Activated naive CD4-positive, alpha-beta T cell treated with anti-CD3 and anti-CD28 coated beads for 36 hours (primary cell): ENCODE results near the gene SEC14L1. TPM values are rescaled to one million over a fixed set of nuclear protein-coding genes. Genes with fewer than 3 reads are reported as not detected.
A peak's percentile ranks its signal among the peaks of the same experiment; 100 is the strongest.
"Not testable (repeated sequence)": the region's sequence is repeated elsewhere in the genome, so short reads cannot be mapped to it uniquely, and the experiment has no call there.

Experiments
- CTCF ChIA-PET: fragments of 350-600 bp; sonication (Branson Sonifier 250); formaldehyde crosslinking; loops from one replicate; lab custom pipeline; 2021; ENCODE audit warnings: antibody characterized with exemption; lab: Charles Lee
- DNase-seq: peaks from one replicate; pipeline ENCODE4 v3.0.0-alpha.2; 2020
- H3K27ac Mint-ChIP-seq: one replicate; pipeline ENCODE4 v1.8.0; 2021; ENCODE audit warnings: mild to moderate bottlenecking, mixed read lengths
- H3K27me3 Mint-ChIP-seq: one replicate; pipeline ENCODE4 v1.8.0; 2021; ENCODE audit warnings: low read depth, mixed read lengths
- H3K36me3 Mint-ChIP-seq: one replicate; pipeline ENCODE4 v1.8.0; 2021; ENCODE audit warnings: low read depth, mixed read lengths
- H3K4me1 Mint-ChIP-seq: one replicate; pipeline ENCODE4 v1.8.0; 2021; ENCODE audit warnings: low read depth, mixed read lengths
- H3K4me3 Mint-ChIP-seq: one replicate; pipeline ENCODE4 v1.8.0; 2021; ENCODE audit warnings: mild to moderate bottlenecking, moderate library complexity, mixed read lengths
- H3K9me3 Mint-ChIP-seq: one replicate; pipeline ENCODE4 v1.8.0; 2021; ENCODE audit warnings: mixed read lengths
- intact Hi-C: fragments of 100-400 bp; cut with micrococcal nuclease; formaldehyde crosslinking; loops from one replicate; pipeline ENCODE4 v1.15.1; 2023
- total RNA-seq, 2 experiments: library from RNA; stranded (reverse); gene quantifications; one replicate each; pipeline ENCODE4 v1.2.3, GENCODE V29; 2021

The SEC14L1 gene
- total RNA-seq, 2 experiments from 2014 or later: 39.6 to 42.5 TPM

DNA sequence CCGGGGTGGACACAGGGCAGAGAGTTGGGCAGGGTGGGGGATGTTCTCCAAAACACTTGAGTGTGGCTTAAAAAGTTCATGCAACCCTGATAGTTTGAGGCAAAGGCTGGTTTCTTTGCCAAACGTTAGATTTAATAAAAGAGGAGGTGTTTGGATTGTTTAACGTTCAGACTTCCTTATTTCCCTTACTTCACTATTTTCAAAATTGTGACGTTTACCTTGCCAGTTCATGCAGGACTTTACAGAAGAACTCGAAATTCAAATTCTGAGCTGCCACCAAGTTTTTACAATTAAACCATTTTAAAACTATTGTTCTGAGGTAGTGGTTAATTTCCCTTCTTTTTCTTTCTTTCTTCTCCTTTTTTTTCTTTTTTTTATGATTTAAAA lies 5.5 kb downstream of the SEC14L1 start:
- Mint-ChIP-seq H3K27ac (no peak overlapping the region), H3K4me3 (no peak overlapping the region), H3K27me3 (no peaks in the 10 kb centered on the region), H3K4me1 (peaks cover 36% of the 10 kb centered on the region), H3K9me3 (no peaks in the 10 kb centered on the region), H3K36me3 (peaks cover 11% of the 10 kb centered on the region)
- no peak for DNase-seq
- CTCF ChIA-PET: interaction anchor here (1.1 kb wide), 1 partner anchor 10 kb away, joined by 7 read pairs; no protein-coding TSS in a partner anchor
- intact Hi-C loops: loop anchor here (10.0 kb wide), 1 partner anchor 299 kb away; no protein-coding TSS in a partner anchor

- peaks cover 11% of the 10 kb centered on the region for H3K36me3 Mint-ChIP-seq
- peak overlapping the region; percentile 52 for H3K4me3 Mint-ChIP-seq
- DNase-seq: no peak
- CTCF ChIA-PET: no interaction called here
- intact Hi-C loops: loop anchor here (10.0 kb wide), 1 partner anchor 298 kb away; no protein-coding TSS in a partner anchor
- H3K27me3 Mint-ChIP-seq: no peaks in the 10 kb centered on the region
- H3K27ac Mint-ChIP-seq: peak overlapping the region; percentile 32
- H3K4me1 Mint-ChIP-seq: peaks cover 34% of the 10 kb centered on the region
- H3K9me3 Mint-ChIP-seq: no peaks in the 10 kb centered on the region
These were observed 6.1 kb downstream of the SEC14L1 start for GRCh38 chr17:77146882-77147281.

- intact Hi-C loops: loop anchor here (10.0 kb wide), 1 partner anchor 297 kb away; no protein-coding TSS in a partner anchor
- Mint-ChIP-seq H3K36me3 (peaks cover 11% of the 10 kb centered on the region), H3K9me3 (no peaks in the 10 kb centered on the region), H3K27ac (no peak overlapping the region), H3K4me3 (no peak overlapping the region), H3K27me3 (no peaks in the 10 kb centered on the region), H3K4me1 (peaks cover 32% of the 10 kb centered on the region)
- CTCF ChIA-PET: interaction anchor here (0.6 kb wide), 1 partner anchor 1070 kb away, joined by 3 read pairs; no protein-coding TSS in a partner anchor
- no peak for DNase-seq
These were observed 6.6 kb downstream of the SEC14L1 start for GRCh38 chr17:77147357-77147801.

DNA sequence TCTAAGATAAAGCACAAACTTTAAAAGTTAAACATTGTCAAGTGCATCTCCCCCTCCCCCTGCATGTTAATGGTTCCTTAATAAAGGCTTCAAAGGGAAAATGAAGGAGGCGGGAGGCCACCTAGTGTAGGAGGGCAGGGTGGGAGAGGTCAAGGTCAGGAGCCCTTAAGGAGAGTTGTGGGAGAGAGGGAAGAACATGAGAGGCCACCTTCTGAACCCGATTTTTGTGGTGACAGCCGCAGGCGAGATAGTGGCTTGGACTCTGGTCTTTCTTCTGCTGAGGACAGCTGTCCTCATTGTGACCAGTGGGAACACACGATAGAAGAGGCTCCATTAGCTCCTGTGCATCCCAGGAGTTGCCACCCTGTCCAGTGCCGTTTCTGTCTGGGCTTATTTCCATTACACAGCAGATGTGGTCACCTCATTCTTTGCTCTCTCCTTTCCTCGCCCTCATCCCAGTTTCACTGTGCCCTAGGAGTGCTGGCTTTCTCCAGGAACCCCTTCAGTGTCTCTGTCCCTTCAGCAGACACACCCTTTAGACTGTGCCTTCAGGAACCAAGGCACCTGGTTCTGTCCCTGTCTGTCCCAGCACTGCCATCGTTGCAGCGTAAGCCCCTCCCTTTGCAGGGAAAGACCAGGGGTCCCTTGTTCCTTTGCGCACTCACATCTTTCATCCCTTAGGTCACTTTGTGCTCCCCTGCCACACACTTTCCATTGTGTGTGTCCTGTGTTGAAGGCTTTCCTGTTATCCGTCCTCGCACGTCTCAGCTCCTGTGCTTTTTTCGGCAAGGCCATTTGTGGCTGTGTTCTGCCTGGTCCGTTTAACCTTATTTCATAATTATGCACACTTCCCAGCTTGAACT lies 7.5 kb downstream of the SEC14L1 start:
- peaks cover 11% of the 10 kb centered on the region for H3K36me3 Mint-ChIP-seq
- intact Hi-C loops: loop anchor here (10.0 kb wide), 1 partner anchor 296 kb away; no protein-coding TSS in a partner anchor
- CTCF ChIA-PET: interaction anchor here (0.6 kb wide), 1 partner anchor 129 kb away, joined by 4 read pairs; no protein-coding TSS in a partner anchor
- no peak for DNase-seq
- H3K4me3 Mint-ChIP-seq: no peak overlapping the region
- H3K27ac Mint-ChIP-seq: no peak overlapping the region
- H3K9me3 Mint-ChIP-seq: no peaks in the 10 kb centered on the region
- peaks cover 27% of the 10 kb centered on the region for H3K4me1 Mint-ChIP-seq
- H3K27me3 Mint-ChIP-seq: no peaks in the 10 kb centered on the region

GRCh38 chr17:77148940-77149510 lies 8.3 kb downstream of the SEC14L1 start:
- no peak overlapping the region for H3K4me3 Mint-ChIP-seq
- peaks cover 28% of the 10 kb centered on the region for H3K4me1 Mint-ChIP-seq
- intact Hi-C loops: loop anchor here (10.0 kb wide), 1 partner anchor 296 kb away; no protein-coding TSS in a partner anchor
- no peaks in the 10 kb centered on the region for H3K9me3 Mint-ChIP-seq
- H3K27me3 Mint-ChIP-seq: no peaks in the 10 kb centered on the region
- CTCF ChIA-PET: no interaction called here
- no peak overlapping the region for H3K27ac Mint-ChIP-seq
- peaks cover 11% of the 10 kb centered on the region for H3K36me3 Mint-ChIP-seq
- DNase-seq: no peak

- no peak overlapping the region for H3K4me3 Mint-ChIP-seq
- H3K27me3 Mint-ChIP-seq: no peaks in the 10 kb centered on the region
- no peak overlapping the region for H3K27ac Mint-ChIP-seq
- intact Hi-C loops: no loop called here
- no peaks in the 10 kb centered on the region for H3K9me3 Mint-ChIP-seq
- CTCF ChIA-PET: no interaction called here
- H3K36me3 Mint-ChIP-seq: peaks cover 11% of the 10 kb centered on the region
- peaks cover 32% of the 10 kb centered on the region for H3K4me1 Mint-ChIP-seq
- no peak for DNase-seq
These were observed 9.4 kb downstream of the SEC14L1 start for GRCh38 chr17:77150196-77150595.

- CTCF ChIA-PET: interaction anchor here (1.3 kb wide), 1 partner anchor 95 kb away, joined by 3 read pairs; no protein-coding TSS in a partner anchor
- Mint-ChIP-seq H3K4me1 (peaks cover 27% of the 10 kb centered on the region), H3K27ac (no peak overlapping the region), H3K36me3 (peaks cover 11% of the 10 kb centered on the region), H3K9me3 (no peaks in the 10 kb centered on the region), H3K4me3 (no peak overlapping the region), H3K27me3 (no peaks in the 10 kb centered on the region)
- no peak for DNase-seq
- intact Hi-C loops: no loop called here
These were observed 10.4 kb downstream of the SEC14L1 start for GRCh38 chr17:77151186-77151585.

- H3K27ac Mint-ChIP-seq, H3K9me3 Mint-ChIP-seq, intact Hi-C loops, H3K27me3 Mint-ChIP-seq, H3K4me3 Mint-ChIP-seq, H3K36me3 Mint-ChIP-seq, DNase-seq: not testable (repeated sequence)
- CTCF ChIA-PET: interaction anchor here (0.6 to 1.3 kb wide), 2 partner anchors 96 to 215 kb away, joined by 3 read pairs; no protein-coding TSS in a partner anchor
- H3K4me1 Mint-ChIP-seq: peaks cover 23% of the 10 kb centered on the region
These were observed 11.3 kb downstream of the SEC14L1 start for GRCh38 chr17:77152056-77152455.

- H3K27ac Mint-ChIP-seq: no peak overlapping the region
These were observed 12.7 kb downstream of the SEC14L1 start for GRCh38 chr17:77153472-77153871.

DNA sequence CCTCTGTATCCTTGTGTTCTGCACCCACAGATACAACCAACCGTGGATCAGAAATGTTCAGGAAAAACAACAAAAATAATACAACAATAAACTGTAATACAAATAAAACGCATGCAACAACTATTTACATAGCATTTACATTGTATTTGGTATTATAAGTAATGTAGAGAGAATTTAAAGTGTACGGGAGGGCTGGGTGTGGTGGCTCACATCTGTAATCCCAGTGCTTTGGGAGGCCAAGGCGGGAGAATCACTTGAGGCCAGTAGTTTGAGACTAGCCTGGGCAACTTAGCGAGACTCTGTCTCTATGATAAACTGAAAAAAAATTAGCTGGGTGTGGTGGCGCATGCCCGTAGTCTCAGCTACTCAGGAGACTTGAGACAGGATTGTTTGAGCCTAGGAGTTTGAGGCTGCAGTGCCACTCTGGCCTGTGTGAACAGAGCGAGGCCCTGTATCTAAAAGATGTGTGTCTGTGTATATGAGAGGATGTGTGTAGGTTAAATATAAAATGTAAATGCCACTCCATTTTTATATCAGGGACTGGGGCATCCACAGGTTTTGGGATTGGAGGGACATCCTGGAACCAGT lies 13.3 kb downstream of the SEC14L1 start:
- intact Hi-C loops: no loop called here
- no peak for DNase-seq
- no peak overlapping the region for H3K27ac Mint-ChIP-seq
- CTCF ChIA-PET: no interaction called here
- H3K36me3 Mint-ChIP-seq: peaks cover 9% of the 10 kb centered on the region
- peaks cover 16% of the 10 kb centered on the region for H3K4me1 Mint-ChIP-seq
- no peaks in the 10 kb centered on the region for H3K9me3 Mint-ChIP-seq
- no peaks in the 10 kb centered on the region for H3K27me3 Mint-ChIP-seq
- no peak overlapping the region for H3K4me3 Mint-ChIP-seq

More at GRCh38 chr17:77153472-77153871, 12.7 kb downstream of the SEC14L1 start:
- Mint-ChIP-seq H3K9me3 (no peaks in the 10 kb centered on the region), H3K27me3 (no peaks in the 10 kb centered on the region), H3K4me1 (peaks cover 16% of the 10 kb centered on the region), H3K4me3 (no peak overlapping the region), H3K36me3 (peaks cover 9% of the 10 kb centered on the region)
- intact Hi-C loops: no loop called here
- CTCF ChIA-PET: no interaction called here
- no peak for DNase-seq

DNA sequence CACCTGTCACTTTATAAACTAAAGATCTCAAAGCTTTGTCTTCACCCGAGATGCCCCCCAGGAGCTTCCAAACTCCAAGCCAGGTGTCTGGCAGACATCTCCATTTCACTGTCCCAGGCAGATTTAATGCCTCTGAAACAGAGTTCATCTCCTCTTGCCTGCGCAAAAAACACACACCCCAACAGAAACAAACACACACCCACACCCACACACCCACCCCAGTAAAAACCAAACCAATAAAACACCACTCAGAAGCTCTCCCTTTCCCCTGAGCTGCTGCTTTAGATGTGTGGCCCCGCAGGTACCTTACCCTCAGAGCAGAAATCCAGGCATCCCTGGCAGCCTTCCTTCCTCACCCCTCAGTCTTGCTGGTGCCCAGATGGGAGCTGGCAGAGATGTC lies 14.4 kb downstream of the SEC14L1 start:
- H3K4me1 Mint-ChIP-seq: peaks cover 19% of the 10 kb centered on the region
- H3K9me3 Mint-ChIP-seq: no peaks in the 10 kb centered on the region
- DNase-seq: no peak
- peaks cover 9% of the 10 kb centered on the region for H3K36me3 Mint-ChIP-seq
- peak overlapping the region; percentile 28 for H3K27ac Mint-ChIP-seq
- H3K27me3 Mint-ChIP-seq: no peaks in the 10 kb centered on the region
- CTCF ChIA-PET: interaction anchor here (0.6 kb wide), 2 partner anchors 85 to 420 kb away, joined by 3 to 4 read pairs; no protein-coding TSS in a partner anchor
- no peak overlapping the region for H3K4me3 Mint-ChIP-seq
- intact Hi-C loops: no loop called here

GRCh38 chr17:77157766-77158165 lies 17.0 kb downstream of the SEC14L1 start:
- intact Hi-C loops: loop anchor here (1.0 kb wide), 1 partner anchor 29 kb away; no protein-coding TSS in a partner anchor
- H3K27me3 Mint-ChIP-seq, DNase-seq, H3K9me3 Mint-ChIP-seq, H3K4me3 Mint-ChIP-seq, H3K27ac Mint-ChIP-seq: not testable (repeated sequence)
- CTCF ChIA-PET: interaction anchor here (1.2 kb wide), 1 partner anchor 92 kb away, joined by 3 read pairs; no protein-coding TSS in a partner anchor
- Mint-ChIP-seq H3K4me1 (peaks cover 26% of the 10 kb centered on the region), H3K36me3 (peaks cover 10% of the 10 kb centered on the region)
